H1 (cell line): ENCODE measurements around the gene DTNB. TPM values are rescaled to one million over a fixed set of nuclear protein-coding genes. Genes with fewer than 3 reads are reported as not detected.

Experiments used
- JUND ChIP-seq: IDR thresholded peaks from 2 replicates; pipeline ENCODE4 v1.6.1; 2011; ENCODE audit warnings: mild to moderate bottlenecking, improper control_type of control experiment, low read length
- SRF ChIP-seq: IDR thresholded peaks from 2 replicates; pipeline ENCODE4 v1.6.1; 2011; ENCODE audit warnings: mild to moderate bottlenecking, low read depth, low read length, moderate library complexity
- TBP ChIP-seq: IDR thresholded peaks from 2 replicates; pipeline ENCODE4 v1.6.1; 2011; ENCODE audit warnings: low read depth, low read length, improper control_type of control experiment
- TCF12 ChIP-seq: IDR thresholded peaks from 2 replicates; pipeline ENCODE4 v1.6.1; 2011; ENCODE audit warnings: low read depth, mild to moderate bottlenecking, low read length
- USF2 ChIP-seq: IDR thresholded peaks from 2 replicates; pipeline ENCODE4 v1.6.1; 2011; ENCODE audit warnings: low read length, improper control_type of control experiment
- YY1 ChIP-seq: IDR thresholded peaks from 2 replicates; pipeline ENCODE4 v1.6.1; 2011; ENCODE audit warnings: low read depth, mild to moderate bottlenecking, low read length
- polyA plus RNA-seq, 7 experiments: library from polyadenylated mRNA; depleted of rRNA in 3 of 7; stranded (reverse) in 5 of 7; unstranded in 2 of 7; fragments of >200 nt in 5 of 7; fragments of 200-250 nt in 2 of 7; gene quantifications; 1 replicate in 5 of 7; 2 replicates in 1 of 7; 4 replicates in 1 of 7; pipeline versions ENCODE4 v1.2.1 to v1.2.3, GENCODE V29; 2011 to 2013; ENCODE audit warnings: missing spikeins in 2 of 7, mixed read lengths in 2 of 7
- total RNA-seq: library from RNA; stranded (reverse); fragmentation: NEBNext Ultra II Directional; extraction: Animal tissue kit (Norgen Biotek cat#: 25700); gene quantifications from 2 replicates; pipeline ENCODE4 v1.2.1, GENCODE V29; 2021
- TF ChIP-seq, protein P1 (sequence below): IDR thresholded peaks from 2 replicates; pipeline ENCODE4 v1.6.1; 2012; ENCODE audit warnings: inconsistent platforms

The DTNB gene
- total and polyA plus RNA-seq, 2 of the 8 experiments (the other 6 are each of a cell fraction or from before 2014, with no cell fraction given): 39.6 to 49.5 TPM

DNA sequence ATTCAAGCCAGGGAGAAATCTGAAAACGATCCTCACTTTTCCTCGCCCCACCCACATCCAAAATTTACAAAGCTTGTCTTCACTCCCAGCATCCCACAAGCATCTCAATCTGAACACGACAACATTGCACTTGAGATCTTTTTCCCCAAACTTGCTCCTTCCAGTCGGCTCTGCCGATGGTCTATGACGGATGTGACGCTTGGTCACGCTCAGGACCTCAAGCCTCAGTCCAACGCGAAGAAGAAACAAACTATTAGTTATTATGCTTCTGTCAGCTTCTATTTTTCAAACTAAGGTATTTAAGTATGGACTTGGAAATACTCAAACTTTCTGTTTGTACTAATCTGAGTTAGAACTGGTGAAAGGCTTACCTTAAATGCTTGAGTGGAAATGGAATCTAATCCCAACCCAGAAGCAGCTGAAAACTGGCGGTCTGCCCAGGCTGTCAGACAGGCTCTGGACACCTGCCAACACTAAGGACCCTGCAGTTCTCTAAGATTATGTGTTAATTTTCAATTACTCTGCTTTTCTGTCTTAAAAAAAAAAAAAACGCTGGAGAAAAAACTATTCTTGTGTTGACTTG is 199.5 kb downstream of the DTNB start (continued):
- TF ChIP-seq TCF12: no peak
- no peak for TF ChIP-seq SRF
- TF ChIP-seq, protein P1, sequence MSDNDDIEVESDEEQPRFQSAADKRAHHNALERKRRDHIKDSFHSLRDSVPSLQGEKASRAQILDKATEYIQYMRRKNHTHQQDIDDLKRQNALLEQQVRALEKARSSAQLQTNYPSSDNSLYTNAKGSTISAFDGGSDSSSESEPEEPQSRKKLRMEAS: no peak
- no peak for TF ChIP-seq JUND
- no peak for TF ChIP-seq TBP
- no peak for TF ChIP-seq YY1
- TF ChIP-seq USF2: no peak
